NCI-H82 treated with DMSO at 0.1 percent for 48 hours (cell line): Measurements from ENCODE around the gene SPATA33.

Experiments used
- DNase-seq: peaks from one replicate; lab custom pipeline; 2025; ENCODE audit not compliant: unreplicated experiment; lab: John Stamatoyannopoulos, UW

SPATA33 gene

GRCh38 chr16:89657442-89658220, at the start of gene SPATA33, which contains the start of gene CHMP1A:
Gene SPATA33 (plus strand): TSS chr16:89657836. CDS start chr16:89657912, 76 bp downstream.
Gene CHMP1A (minus strand): TSS chr16:89657708. CDS start chr16:89657588, 120 bp downstream.
- peak; percentile 47 for DNase-seq

- no peak for DNase-seq
These were observed 49.5 kb upstream of the SPATA33 start for GRCh38 chr16:89607937-89608740.

GRCh38 chr16:89610108-89610453, 47.6 kb upstream of the SPATA33 start:
- DNase-seq: no peak

- peak; percentile 14 for DNase-seq
These were observed 45.0 kb upstream of the SPATA33 start for GRCh38 chr16:89612415-89613166.

- no peak for DNase-seq
These were observed 44.2 kb upstream of the SPATA33 start, which contains the start of gene DPEP1 for GRCh38 chr16:89613231-89613953. Gene DPEP1 (plus strand): TSS chr16:89613642. CDS start chr16:89630411, 16,769 bp downstream.

GRCh38 chr16:89613954-89614459, 43.6 kb upstream of the SPATA33 start:
- DNase-seq: no peak

- no peak for DNase-seq
These were observed 42.5 kb upstream of the SPATA33 start for GRCh38 chr16:89615176-89615575.

- DNase-seq: no peak
These were observed 42.0 kb upstream of the SPATA33 start for GRCh38 chr16:89615596-89616090.

GRCh38 chr16:89616623-89617022, 41.0 kb upstream of the SPATA33 start:
- no peak for DNase-seq

- DNase-seq: no peak
These were observed 40.6 kb upstream of the SPATA33 start for GRCh38 chr16:89617036-89617435.

GRCh38 chr16:89618109-89618998, 39.3 kb upstream of the SPATA33 start:
- DNase-seq: no peak

GRCh38 chr16:89619840-89620239, 37.8 kb upstream of the SPATA33 start:
- no peak for DNase-seq

- DNase-seq: no peak
These were observed 37.2 kb upstream of the SPATA33 start for GRCh38 chr16:89620406-89620841.

- DNase-seq: no peak
These were observed 36.4 kb upstream of the SPATA33 start for GRCh38 chr16:89621136-89621697.

- DNase-seq: no peak
These were observed 35.8 kb upstream of the SPATA33 start for GRCh38 chr16:89621698-89622409.

GRCh38 chr16:89623511-89624261, 34.0 kb upstream of the SPATA33 start:
- no peak for DNase-seq
